D721Med (cell line): ENCODE data around the gene CNOT6L.

Experiments
- DNase-seq: peaks from one replicate; pipeline ENCODE4 v3.0.0; 2011; ENCODE audit warnings: low spot score; ENCODE audit not compliant: insufficient read length
- FAIRE-seq: peaks from 2 replicates; lab custom pipeline; 2011; peaks lifted over from hg19 to GRCh38; lab: Jason Lieb, UNC
- TF ChIP-seq, protein P1 (sequence below): IDR thresholded peaks from 2 replicates; pipeline ENCODE4 v1.5.1; 2012; ENCODE audit warnings: mild to moderate bottlenecking, control low read depth; ENCODE audit not compliant: insufficient read depth; ENCODE audit errors: missing control alignments

CNOT6L gene

DNA sequence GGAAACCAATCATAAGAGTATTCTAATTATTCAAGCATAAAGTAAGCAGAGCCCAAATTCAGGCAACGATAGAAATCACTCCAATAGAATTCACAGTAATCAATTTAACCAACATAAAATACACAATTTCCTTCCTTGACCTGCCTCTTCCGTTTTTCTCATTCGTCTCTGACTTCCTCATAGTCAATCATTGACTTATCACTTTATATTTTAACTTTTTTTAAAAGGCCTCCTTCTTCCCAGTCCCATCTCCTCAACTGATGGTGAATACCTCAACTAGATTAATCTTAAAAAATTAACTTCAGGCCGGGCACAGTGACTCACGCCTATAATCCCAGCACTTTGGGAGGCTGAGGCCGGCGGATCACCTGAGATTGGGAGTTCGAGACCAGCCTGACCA, 13.3 kb downstream of the CNOT6L start:
- FAIRE-seq (no peak), DNase-seq (no peak)
- TF ChIP-seq, protein P1, sequence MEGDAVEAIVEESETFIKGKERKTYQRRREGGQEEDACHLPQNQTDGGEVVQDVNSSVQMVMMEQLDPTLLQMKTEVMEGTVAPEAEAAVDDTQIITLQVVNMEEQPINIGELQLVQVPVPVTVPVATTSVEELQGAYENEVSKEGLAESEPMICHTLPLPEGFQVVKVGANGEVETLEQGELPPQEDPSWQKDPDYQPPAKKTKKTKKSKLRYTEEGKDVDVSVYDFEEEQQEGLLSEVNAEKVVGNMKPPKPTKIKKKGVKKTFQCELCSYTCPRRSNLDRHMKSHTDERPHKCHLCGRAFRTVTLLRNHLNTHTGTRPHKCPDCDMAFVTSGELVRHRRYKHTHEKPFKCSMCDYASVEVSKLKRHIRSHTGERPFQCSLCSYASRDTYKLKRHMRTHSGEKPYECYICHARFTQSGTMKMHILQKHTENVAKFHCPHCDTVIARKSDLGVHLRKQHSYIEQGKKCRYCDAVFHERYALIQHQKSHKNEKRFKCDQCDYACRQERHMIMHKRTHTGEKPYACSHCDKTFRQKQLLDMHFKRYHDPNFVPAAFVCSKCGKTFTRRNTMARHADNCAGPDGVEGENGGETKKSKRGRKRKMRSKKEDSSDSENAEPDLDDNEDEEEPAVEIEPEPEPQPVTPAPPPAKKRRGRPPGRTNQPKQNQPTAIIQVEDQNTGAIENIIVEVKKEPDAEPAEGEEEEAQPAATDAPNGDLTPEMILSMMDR, result no peak

DNA sequence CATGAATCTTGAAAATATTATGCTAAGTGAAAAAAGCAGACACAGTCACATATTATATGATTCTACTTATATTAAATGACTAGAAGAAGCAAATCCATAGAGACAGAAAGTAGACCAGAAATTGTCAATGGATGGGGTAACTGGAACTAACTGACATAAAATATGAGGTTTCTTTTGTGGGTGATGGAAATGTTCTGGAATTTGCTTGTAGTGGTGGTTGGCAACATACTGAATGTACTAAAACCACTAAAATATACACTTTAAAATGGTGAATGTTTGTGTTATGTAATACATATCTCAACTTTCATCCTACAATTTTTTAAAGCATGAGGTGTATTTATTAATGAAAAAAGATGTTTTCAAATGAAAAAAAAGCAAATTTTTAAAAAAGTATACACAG, 14.7 kb downstream of the CNOT6L start:
- TF ChIP-seq, protein P1, result no peak
- DNase-seq (no peak), FAIRE-seq (no peak)

DNA sequence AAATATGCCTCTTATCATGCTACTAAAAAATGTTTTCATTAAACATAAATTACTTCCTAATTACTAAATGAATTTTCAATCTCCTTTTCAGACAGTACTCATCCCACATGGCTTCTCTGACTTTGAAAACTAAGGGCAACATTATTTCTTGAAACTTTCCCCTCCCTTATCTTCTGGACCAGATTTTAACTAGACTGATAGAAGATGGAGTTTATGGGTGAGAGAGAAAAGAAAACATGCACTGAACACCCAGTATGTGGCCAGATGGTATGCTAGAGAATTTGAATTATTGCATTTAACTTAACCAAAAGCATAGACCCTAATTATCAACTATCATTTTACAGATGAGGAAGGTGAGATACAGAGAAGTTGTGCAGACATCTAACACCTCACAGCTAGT, 16.8 kb downstream of the CNOT6L start:
- FAIRE-seq, result no peak
- TF ChIP-seq, protein P1, result no peak

DNA sequence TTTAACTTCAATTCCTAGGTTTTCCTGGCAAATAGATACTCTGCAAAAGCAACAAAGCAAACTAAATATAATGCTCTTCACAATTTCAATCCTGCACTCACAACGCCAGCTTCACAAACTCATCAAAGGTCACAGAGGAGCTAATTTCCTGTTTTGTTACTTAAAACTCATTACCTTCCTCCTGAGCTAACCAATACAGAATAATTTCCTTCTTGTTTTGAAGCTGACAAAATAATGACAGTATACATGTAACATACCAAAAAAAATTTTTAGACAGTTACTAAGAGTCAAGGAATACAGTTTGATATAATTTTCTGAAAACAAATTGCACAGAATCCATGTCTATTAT, 17.9 kb downstream of the CNOT6L start:
- TF ChIP-seq, protein P1, result no peak
- FAIRE-seq, result no peak
- DNase-seq, result no peak

More for the DNA sequence above, 16.8 kb downstream of the CNOT6L start:
- no peak for DNase-seq

DNA sequence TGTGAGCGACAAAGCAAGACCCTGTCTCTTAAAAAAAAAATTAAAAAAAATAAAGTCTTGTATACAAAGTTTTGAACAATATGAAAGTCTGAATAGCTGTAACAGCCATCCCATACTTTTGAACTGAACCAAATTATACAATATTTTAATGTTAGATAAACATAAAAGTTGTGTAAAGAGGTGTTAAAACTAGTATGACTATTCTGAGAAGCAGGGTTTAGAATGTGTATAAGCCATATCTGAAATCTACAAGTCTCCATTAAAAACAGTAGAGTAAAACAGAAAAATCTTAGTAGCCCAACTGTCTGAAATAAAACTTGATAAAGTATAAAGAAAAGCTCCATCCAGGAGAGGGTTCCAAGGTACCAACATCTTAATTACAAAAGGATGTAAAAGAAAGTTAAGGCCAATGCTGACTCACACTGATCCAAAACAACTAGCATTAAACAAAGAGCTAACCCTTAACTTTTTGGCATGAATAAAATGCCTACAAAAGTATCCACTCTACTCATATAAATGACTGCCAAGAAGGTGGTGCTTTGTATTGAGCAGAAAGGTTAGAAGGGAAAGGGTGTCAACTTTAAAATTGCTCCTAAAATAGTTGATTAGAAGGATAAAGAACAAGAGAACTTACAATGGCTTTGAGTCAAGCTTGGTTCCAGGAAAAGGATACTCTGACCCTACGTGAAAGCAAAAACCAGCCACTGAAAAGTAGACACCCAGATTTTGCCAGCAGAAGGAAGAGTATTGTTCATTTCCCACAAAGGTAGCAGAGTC, 18.5 kb downstream of the CNOT6L start:
- FAIRE-seq (no peak), DNase-seq (no peak)
- TF ChIP-seq, protein P1, result no peak

DNA sequence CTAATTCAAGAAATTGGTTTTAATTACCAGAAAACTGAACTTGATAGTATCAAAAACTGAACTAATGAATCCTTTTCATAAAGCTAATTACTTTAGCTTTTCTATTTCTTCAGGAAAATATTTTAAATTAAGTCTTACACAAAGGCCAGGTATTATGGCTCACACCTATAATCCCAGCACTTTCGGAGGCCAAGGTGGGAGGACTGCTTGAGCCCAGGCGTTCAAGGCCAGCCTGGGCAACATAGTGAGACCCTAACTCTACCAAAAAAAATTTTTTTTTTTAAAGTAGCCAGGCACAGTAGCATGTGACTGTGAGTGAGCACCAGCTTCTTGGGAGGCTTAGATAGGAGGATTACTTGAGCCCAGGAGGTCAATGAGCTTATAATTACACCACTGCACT, 19.1 kb downstream of the CNOT6L start:
- TF ChIP-seq, protein P1, result no peak
- no peak for DNase-seq
- FAIRE-seq, result no peak

DNA sequence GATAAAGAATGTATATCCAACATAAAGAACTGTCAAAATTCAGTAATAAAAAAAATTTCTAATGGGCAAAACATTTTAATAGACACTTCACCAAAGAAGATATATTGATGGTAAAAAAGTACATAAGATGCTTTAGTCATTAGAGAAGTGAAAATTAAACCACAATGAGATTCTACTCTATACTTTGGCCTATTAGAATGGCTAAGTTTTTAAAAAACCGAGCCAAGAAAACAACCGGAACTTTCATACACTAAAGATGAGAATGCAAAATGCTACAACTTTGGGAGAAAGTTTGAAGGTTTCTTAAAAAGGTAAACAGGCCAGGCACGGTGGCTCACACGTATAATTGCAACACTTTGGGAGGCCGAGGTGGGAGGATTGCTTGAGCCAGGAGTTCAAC, 20.8 kb downstream of the CNOT6L start:
- TF ChIP-seq, protein P1, result no peak
- DNase-seq (no peak), FAIRE-seq (no peak)
